Panc1 (cell line): Measurements from ENCODE around the gene ATP11A. TPM values are rescaled to one million over a fixed set of nuclear protein-coding genes. Genes with fewer than 3 reads are reported as not detected.

Experiments
- ATAC-seq: fragments of 200-7000 bp; cut with Tn5 transposase; 2 replicates; pipeline ENCODE4 v1.9.1; 2020; ENCODE audit warnings: mild to moderate bottlenecking, moderate library complexity
- BruUV-seq: library from RNA; stranded (reverse); fragments of 400-500 nt; replicated peaks from 2 replicates; lab custom pipeline; 2021; lab: Mats Ljungman, UMichigan
- CTCF ChIA-PET: fragments of 300-600 bp; sonication (Branson Sonifier 250); formaldehyde crosslinking; loops from one replicate; lab custom pipeline; 2022; ENCODE audit warnings: antibody characterized with exemption; lab: Charles Lee
- POLR2A ChIA-PET: fragments of 300-600 bp; sonication (Branson Sonifier 250); formaldehyde crosslinking; loops from one replicate; lab custom pipeline; 2022; ENCODE audit warnings: antibody characterized with exemption; lab: Charles Lee
- DNase-seq: peaks from one replicate; pipeline ENCODE4 v3.0.0-alpha.2; 2010; ENCODE audit warnings: low read depth, low spot score
- H3K27ac ChIP-seq: 2 replicates; pipeline ENCODE4 v1.5.1; 2011; ENCODE audit warnings: mild to moderate bottlenecking, low read length, inconsistent platforms
- H3K27me3 ChIP-seq: fragments of 200-500 bp; sonication (Bioruptor generic); 2 replicates; pipeline ENCODE4 v1.6.0; 2014; ENCODE audit warnings: low read length, inconsistent platforms; ENCODE audit not compliant: control insufficient read depth, insufficient read depth
- H3K36me3 ChIP-seq: fragments of 200-500 bp; sonication (Bioruptor generic); 2 replicates; pipeline ENCODE4 v1.5.1; 2014; ENCODE audit warnings: inconsistent platforms, mild to moderate bottlenecking, low read length, moderate library complexity; ENCODE audit not compliant: control insufficient read depth, insufficient read depth
- H3K4me1 ChIP-seq: 2 replicates; pipeline ENCODE4 v1.5.1; 2011; ENCODE audit warnings: inconsistent platforms, mild to moderate bottlenecking, low read length, moderate library complexity; ENCODE audit not compliant: control insufficient read depth, insufficient read depth
- H3K4me3 ChIP-seq, 2 experiments: 2 replicates each; pipeline ENCODE4 v1.5.1; 2011 to 2012; ENCODE audit warnings: low read depth in 2 of 2, low read length in 2 of 2, mild to moderate bottlenecking in 2 of 2, inconsistent platforms in 1 of 2, moderate library complexity in 1 of 2
- H3K9me3 ChIP-seq: fragments of 200-500 bp; sonication (Bioruptor generic); 2 replicates; pipeline ENCODE4 v1.5.1; 2014; ENCODE audit warnings: low read depth, mild to moderate bottlenecking, inconsistent platforms, low read length, moderate library complexity; ENCODE audit not compliant: control insufficient read depth, insufficient read depth
- POLR2AphosphoS5 ChIP-seq: IDR thresholded peaks from 2 replicates; pipeline ENCODE4 v1.6.1; 2012; ENCODE audit warnings: mild to moderate bottlenecking, low read depth, low read length, moderate library complexity
- REST ChIP-seq, 2 experiments: IDR thresholded peaks; 2 replicates each; pipeline ENCODE4 v1.6.1; 2011 to 2012; ENCODE audit warnings: low read depth in 2 of 2, control low read depth in 1 of 2, low read length in 1 of 2, mild to moderate bottlenecking in 1 of 2, moderate library complexity in 1 of 2; ENCODE audit not compliant: insufficient read depth in 1 of 2
- SIN3A ChIP-seq: IDR thresholded peaks from 2 replicates; pipeline ENCODE4 v1.6.1; 2012; ENCODE audit warnings: low read depth, mild to moderate bottlenecking, low read length, moderate library complexity, borderline replicate concordance; ENCODE audit not compliant: insufficient read depth
- TCF7L2 ChIP-seq: IDR thresholded peaks from 2 replicates; pipeline ENCODE4 v1.6.1; 2011; ENCODE audit warnings: mild to moderate bottlenecking, low read depth, low read length, inconsistent platforms
- in situ Hi-C: cut with HindIII; loops from 2 replicates; pipeline ENCODE4 v1.10.0; 2016; ENCODE audit warnings: low sequenced_read_pairs, low pct_unique_long_range_greater_than_20kb
- intact Hi-C: fragments of 100-400 bp; cut with micrococcal nuclease; formaldehyde crosslinking; loops from one replicate; pipeline ENCODE4 v1.10.0; 2022; ENCODE audit not compliant: unreplicated experiment
- total RNA-seq: library from RNA; stranded (reverse); gene quantifications from one replicate; pipeline ENCODE4 v1.2.1, GENCODE V29; 2021; ENCODE audit not compliant: unreplicated experiment
- TF ChIP-seq, protein P1 (sequence below): fragments of 450-650 bp; IDR thresholded peaks from 2 replicates; pipeline ENCODE4 v1.5.1; 2017; ENCODE audit warnings: mild to moderate bottlenecking

ATP11A gene
- total RNA-seq, 1 experiment from 2014 or later: 85.8 TPM

DNA sequence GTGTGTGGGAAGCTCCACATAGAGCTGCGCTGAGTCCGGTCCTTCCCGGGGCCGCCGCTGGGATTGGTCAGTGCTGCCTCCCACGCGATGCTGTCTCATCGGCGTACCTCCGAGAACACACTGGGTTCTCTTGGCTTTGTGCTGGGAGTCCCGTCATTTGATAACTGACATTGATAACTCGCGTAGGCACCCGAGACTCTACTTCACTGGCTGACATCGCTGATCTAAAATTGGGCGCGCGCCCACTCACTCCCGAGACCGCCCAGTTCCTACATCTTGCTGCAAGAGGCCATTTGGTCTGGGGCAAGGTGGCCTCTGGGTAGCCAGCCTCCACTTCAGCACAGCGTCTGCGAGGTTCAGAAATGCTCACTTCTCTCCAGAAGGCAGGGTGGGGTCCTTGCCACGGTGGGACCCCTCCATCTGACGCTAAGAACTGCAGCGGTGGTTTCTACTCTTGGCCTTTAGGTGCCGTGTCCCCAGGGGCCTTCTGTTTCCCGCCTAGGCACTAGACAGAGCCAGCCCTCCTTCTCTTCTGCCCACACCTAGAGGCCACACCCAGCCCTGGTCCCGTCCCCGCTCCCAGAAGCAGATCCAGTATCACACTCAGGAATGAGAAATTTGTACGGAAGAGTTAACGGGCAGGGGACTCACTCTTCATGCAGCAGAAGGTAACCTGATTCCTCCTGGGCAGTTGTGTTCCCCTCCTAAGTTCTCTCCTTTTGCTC is 40.7 kb upstream of the ATP11A start:
- Histone ChIP-seq H3K4me1 (no peaks in the 10 kb centered on the region), H3K27me3 (no peaks in the 10 kb centered on the region), H3K4me3 (no peak overlapping the region), H3K9me3 (no peaks in the 10 kb centered on the region), H3K36me3 (no peaks in the 10 kb centered on the region), H3K27ac (no peak overlapping the region)
- CTCF ChIA-PET: no interaction called here
- no peak for TF ChIP-seq REST (IDR thresholded peaks at IDR 0.05; ENCODE audit: insufficient read depth in 1 of 2, low read depth in 2 of 2, low read length in 1 of 2)
- TF ChIP-seq, protein P1, sequence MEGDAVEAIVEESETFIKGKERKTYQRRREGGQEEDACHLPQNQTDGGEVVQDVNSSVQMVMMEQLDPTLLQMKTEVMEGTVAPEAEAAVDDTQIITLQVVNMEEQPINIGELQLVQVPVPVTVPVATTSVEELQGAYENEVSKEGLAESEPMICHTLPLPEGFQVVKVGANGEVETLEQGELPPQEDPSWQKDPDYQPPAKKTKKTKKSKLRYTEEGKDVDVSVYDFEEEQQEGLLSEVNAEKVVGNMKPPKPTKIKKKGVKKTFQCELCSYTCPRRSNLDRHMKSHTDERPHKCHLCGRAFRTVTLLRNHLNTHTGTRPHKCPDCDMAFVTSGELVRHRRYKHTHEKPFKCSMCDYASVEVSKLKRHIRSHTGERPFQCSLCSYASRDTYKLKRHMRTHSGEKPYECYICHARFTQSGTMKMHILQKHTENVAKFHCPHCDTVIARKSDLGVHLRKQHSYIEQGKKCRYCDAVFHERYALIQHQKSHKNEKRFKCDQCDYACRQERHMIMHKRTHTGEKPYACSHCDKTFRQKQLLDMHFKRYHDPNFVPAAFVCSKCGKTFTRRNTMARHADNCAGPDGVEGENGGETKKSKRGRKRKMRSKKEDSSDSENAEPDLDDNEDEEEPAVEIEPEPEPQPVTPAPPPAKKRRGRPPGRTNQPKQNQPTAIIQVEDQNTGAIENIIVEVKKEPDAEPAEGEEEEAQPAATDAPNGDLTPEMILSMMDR: no peak
- no peak for TF ChIP-seq POLR2AphosphoS5
- no peak for TF ChIP-seq TCF7L2
- TF ChIP-seq SIN3A: no peak
- BruUV-seq: no TSS peak
- DNase-seq (no peak), ATAC-seq (no peak)
- POLR2A ChIA-PET: no interaction called here
- intact Hi-C loops (loop anchor here (10.0 kb wide), 1 partner anchor 226 kb away; no protein-coding TSS in a partner anchor), in situ Hi-C loops (no loop called here)

- no peak overlapping the region for H3K27ac ChIP-seq
- ChIA-PET CTCF (no interaction called here), POLR2A (no interaction called here)
- no peak overlapping the region for H3K4me3 ChIP-seq
- no peak for TF ChIP-seq SIN3A
- TF ChIP-seq, protein P1: no peak
- no peak for TF ChIP-seq TCF7L2
- no peak for TF ChIP-seq REST (IDR thresholded peaks at IDR 0.05; ENCODE audit: insufficient read depth in 1 of 2, low read depth in 2 of 2, low read length in 1 of 2)
- no peak for TF ChIP-seq POLR2AphosphoS5
- no peaks in the 10 kb centered on the region for H3K9me3 ChIP-seq
- in situ Hi-C loops (no loop called here), intact Hi-C loops (no loop called here)
- H3K27me3 ChIP-seq: no peaks in the 10 kb centered on the region
- ATAC-seq: no peak
- H3K4me1 ChIP-seq: no peaks in the 10 kb centered on the region
- DNase-seq: no peak
- BruUV-seq: no TSS peak
- H3K36me3 ChIP-seq: no peaks in the 10 kb centered on the region
Observed at GRCh38 chr13:112651311-112651710, 38.5 kb upstream of the ATP11A start.
